ENCODE results near the gene AXDND1.
"Not testable (repeated sequence)": the region's sequence is repeated elsewhere in the genome, so short reads cannot be mapped to it uniquely, and the experiment has no call there.

The AXDND1 gene

DNA sequence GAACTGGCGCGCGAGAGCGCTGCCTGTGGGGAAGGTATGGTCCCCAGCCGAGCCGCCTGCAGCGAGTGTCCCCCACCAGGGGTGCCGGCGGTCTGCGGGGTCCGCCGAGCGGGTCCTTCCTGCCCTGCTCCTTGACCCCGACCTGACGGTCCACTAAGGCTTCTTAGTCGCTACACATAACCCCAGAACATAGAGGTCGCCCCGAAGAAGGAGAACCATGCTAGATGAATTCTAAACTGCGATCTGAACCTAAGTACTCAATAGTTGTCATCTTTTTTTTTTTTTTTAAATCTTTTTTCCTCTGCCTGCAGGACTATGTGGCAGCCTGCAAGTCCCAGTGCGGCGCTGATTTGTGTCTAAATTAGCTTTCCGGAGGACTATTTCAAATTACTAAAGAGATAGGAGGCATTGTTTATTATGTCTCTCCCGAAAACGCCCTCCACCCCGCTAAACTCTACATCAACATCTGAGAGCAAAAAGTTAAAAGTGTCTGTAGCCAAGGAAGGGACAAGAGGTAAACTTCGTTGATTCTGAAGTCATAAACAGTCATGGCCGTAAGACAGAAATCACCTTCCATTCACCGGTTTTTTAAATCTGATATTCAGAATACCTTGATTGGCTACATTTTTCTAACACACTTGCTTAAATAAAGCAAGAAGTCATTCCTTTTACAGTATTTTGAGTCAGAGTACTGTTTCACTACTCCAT, 476 bp downstream of the AXDND1 start:
- no peak for DNase-seq (ENCODE audit: low spot score)

DNA sequence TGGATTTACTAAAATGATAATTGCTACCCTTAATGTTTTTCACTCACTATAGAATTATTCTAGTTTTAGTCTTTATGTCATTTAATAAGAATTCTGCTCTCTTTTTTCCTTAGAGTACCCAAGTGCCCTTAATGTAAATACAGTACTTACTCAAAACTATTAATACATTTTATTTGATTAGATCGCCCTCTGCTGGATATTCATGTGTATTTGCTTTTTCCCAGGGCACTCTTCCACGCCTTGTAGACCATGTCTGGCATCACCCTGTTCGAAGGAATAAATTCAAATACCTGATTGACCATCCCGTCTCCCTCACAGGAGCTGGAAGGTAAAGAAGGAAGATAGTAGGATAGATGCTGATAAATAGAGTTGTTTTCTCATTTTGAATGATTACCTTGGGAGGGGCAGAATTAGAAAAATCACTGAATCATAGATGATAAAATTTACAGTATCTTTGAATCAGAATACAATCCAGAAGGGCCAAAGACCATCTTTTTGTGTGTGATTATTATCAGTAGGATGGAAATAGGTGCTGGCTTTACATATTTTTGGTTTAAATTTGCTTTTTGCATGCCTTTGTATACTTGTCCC, 4.1 kb downstream of the AXDND1 start:
- DNase-seq (ENCODE audit: low spot score), result peak; percentile 91

DNA sequence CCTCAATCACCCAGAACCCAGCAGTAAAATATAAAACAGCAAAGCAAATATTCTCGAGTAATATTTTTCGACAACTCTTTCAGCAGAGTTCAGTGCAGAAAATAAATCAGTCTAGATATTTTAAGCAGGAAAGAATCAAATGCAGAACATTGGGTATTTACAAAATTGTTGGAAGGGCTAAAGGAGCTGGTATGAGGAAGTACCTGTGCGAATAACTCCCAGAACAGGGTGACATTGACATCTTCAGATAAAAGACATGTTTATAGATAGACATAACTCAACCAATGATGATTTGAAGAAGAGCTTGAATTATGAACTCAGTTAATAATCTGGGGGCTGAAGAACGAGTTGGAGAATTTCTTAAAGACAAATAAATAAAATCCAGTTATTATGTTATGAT, 6.4 kb downstream of the AXDND1 start:
- DNase-seq (ENCODE audit: low spot score), result no peak

DNA sequence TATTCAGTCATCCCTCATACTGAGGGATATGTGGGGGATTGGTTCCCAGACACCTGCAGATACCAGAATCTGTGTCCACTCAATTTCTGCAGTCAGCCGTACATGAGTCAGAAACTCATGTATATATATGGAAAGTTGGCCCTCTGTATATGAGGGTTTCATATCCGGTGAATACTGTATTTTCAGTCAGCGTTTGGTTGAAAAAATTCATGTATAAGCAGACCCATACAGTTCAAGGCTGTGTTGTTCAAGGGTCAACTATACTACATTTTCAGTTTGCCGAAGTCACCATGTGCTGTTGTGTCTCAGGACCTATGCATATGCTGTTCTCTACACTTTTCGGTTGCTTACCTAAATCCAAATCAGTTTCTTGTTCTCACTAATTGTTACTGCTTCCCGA, 10.5 kb downstream of the AXDND1 start:
- no peak for DNase-seq (ENCODE audit: low spot score)

DNA sequence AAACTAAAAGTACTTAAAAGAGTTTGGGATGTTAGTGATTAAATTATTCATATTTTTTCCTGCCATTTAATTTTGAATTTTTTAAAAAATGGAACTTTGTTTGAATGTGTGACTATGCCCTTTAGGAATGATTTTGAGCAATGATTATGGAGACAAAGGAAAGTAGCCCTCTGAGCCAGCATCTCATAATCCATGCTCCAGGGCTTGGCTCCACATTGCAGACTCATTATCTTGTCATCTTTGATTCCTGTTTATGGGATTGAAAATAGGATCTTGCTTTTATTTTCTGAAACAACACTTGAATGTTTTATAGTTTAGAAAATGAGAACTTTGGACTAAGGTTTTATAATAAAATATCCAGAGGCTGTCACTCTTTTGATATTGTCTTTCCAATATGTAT, 14.5 kb downstream of the AXDND1 start:
- DNase-seq (ENCODE audit: low spot score), result no peak

DNA sequence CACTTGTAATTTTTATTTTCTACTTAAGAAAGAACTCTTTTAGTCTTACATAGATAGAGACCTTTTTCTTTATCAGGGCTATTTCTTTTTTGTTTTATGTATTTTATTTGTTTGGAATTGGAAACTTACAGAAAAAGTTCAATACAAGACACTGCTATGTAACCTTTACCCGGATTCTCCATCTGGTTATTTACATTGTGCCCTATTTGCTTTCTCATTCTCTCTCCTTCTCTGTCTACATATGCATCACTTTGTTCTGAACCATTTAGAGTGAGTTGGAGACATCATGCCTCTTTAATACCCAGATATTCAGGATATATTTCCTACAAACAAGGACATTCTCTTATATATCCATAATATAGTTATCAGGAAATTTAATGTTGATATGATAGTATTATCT, 18.3 kb downstream of the AXDND1 start:
- no peak for DNase-seq (ENCODE audit: low spot score)

DNA sequence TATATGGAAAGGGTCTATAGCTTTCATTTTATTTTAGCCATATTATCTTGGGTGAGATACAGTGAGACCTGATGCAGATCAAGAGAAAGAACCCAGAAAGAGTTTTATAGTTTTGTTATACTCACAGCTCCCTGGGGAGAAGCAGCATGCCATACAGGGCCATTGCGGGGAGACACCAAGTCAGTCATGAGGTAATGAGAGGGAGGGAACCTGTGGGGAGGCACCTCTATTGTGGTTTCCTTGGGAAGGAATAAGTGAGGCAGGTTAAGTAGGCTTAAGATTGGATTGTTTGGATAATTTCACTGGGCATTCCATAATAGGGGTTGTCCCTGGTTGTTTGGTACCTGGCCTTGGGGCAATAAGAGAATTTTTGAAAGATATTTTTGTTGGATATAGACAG, 19.7 kb downstream of the AXDND1 start:
- no peak for DNase-seq (ENCODE audit: low spot score)

DNA sequence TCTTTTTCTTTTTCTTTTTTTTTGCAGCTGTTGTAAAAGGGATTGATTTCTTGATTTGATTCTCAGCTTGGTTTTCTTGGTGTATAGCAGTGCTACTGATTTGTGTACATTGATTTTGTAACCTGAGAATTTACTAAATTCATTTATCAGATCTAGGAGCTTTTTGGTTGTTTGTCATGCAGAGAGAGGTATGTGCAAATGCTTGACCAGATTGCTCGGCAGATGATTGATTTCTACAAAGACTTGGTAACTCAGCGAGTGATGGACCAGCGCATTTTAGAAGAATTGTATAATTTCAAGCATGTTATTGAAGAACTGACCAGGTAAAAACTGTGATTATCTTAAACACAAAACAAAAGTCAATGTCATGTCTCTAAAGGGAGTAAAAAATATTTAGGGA, 27.9 kb downstream of the AXDND1 start:
- no peak for DNase-seq (ENCODE audit: low spot score)

DNA sequence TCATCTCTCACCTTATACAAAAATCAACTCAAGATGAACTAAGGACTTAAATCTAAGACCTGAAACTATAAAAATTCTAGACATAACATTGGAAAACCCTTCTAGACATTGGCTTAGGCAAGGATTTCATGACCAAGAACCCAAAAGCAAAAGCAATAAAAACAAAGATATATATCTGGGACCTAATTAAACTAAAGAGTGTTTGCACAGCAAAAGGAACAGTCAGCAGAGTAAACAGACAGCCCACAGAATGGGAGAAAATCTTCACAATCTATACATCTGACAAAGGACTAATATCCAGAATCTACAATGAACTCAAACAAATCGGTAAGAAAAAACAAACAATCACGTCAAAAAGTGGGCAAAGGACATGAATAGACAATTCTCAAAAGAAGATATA, 33.6 kb downstream of the AXDND1 start:
- DNase-seq (ENCODE audit: low spot score), result not testable (repeated sequence)

DNA sequence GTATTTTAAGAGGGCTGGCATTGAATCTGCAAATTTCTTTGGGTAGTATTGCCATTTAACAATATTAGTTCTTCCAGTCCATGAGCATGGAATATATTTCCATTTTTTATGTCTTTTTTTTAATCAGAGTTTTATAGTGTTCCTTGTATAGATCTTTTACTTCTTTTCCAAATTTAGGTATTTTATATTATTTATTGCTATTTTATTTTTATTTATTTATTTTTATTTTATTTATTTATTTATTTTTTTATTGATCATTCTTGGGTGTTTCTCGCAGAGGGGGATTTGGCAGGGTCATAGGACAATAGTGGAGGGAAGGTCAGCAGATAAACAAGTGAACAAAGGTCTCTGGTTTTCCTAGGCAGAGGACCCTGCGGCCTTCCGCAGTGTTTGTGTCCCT, 52.0 kb downstream of the AXDND1 start:
- not testable (repeated sequence) for DNase-seq (ENCODE audit: low spot score)

DNA sequence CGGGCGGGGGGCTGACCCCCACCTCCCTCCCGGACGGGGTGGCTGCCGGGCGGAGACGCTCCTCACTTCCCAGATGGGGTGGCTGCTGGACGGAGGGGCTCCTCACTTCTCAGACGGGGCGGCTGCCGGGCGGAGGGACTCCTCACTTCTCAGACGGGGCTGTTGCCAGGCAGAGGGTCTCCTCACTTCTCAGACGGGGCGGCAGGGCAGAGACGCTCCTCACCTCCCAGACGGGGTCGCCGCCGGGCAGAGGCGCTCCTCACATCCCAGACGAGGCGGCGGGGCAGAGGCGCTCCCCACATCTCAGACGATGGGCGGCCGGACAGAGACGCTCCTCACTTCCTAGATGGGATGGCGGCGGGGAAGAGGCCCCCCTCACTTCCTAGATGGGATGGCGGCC, 52.9 kb downstream of the AXDND1 start:
- not testable (repeated sequence) for DNase-seq (ENCODE audit: low spot score)

DNA sequence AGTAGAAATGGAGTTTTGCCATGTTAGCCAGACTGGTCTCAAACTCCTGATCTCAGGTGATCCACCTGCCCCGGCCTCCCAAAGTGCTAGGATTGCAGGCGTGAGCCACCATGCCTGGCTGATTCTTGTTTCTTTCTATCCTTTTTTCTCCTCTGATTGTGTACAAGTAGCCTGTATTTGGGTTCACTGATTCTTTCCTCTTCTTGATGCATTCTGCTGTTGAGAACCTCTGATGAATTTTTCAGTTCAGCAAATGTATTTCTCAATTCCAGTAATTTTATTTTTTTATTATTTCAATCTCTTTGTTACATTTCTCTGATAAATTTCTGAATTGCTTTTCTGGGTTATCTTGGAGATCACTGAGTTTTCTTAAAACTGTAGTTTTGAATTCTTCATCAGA, 58.8 kb downstream of the AXDND1 start:
- DNase-seq (ENCODE audit: low spot score), result no peak

DNA sequence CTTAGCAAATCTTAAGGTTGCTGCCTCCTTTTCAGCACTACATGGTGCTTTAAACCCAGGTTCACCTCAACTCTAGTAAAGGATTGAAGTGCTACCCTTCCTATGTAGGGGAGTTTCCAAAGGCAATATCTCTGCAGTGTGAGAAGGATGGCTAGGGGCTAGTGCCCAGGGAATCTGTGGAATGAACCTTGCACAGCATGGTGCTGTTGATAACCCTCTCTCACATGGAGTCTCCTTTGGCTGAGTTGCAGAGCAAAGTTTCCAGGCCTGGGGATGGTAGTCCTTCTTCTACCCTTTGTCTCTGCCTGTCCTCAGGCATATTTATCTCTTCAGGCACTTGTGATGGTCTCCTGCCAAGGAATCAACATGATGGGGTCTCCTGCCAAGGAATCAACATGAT, 59.4 kb downstream of the AXDND1 start:
- no peak for DNase-seq (ENCODE audit: low spot score)

DNA sequence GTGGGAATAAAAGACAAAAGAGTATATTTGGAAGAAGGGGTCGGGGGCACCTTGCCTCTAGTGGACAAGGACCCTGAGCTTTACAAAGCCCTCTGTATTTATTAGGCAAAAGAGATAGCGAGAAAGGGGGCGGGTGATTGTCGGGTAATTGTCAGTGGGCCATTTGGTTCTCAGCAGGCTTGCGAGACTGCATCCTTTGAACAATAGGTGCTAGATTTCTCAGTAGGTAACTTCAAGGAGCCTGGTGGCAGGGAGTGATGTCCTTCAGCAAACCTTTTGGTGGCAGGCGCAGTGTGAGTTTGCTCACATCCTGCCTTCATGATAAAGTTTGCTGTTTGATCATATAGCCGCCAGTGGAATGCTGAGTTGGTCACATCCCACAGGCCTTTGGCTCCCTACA, 71.4 kb downstream of the AXDND1 start:
- no peak for DNase-seq (ENCODE audit: low spot score)

DNA sequence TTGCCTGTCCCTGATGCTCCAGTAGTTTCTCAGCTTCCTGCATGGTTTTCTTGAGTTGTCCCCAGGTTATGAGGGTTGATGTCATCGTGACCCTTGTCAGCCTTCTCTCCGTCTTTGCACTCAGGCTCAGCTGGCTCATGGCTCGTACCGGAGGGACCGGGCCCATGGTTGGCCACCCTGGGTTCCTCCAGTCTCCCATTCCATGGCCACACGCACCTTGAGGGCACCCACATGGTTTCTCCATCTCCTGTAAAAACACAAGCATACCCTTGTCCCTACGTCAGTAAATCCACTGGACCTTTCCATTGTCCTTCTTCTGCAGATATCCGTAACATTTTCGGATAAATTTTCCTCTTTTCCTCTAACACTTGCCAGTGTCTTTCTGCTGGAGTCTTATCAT, 73.9 kb downstream of the AXDND1 start:
- not testable (repeated sequence) for DNase-seq (ENCODE audit: low spot score)

DNA sequence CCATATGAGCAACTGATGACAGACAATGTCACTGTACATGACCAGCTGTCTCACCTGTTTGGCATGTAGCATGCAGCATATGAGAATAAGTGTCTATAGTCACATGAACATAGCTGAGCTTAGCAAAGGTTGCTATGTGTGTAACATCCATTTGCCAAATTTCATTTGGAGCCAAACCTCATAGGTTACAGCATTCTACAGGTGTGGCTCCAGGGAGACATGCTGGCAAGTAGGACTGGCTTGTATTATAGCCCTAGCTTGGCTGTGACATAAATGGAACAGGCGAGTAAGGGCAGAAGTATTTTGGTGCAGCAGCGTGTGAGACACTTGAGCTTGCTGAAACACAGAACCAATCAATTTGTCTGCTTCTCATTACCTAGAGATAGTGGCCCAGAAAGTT, 74.5 kb downstream of the AXDND1 start:
- DNase-seq (ENCODE audit: low spot score), result not testable (repeated sequence)

DNA sequence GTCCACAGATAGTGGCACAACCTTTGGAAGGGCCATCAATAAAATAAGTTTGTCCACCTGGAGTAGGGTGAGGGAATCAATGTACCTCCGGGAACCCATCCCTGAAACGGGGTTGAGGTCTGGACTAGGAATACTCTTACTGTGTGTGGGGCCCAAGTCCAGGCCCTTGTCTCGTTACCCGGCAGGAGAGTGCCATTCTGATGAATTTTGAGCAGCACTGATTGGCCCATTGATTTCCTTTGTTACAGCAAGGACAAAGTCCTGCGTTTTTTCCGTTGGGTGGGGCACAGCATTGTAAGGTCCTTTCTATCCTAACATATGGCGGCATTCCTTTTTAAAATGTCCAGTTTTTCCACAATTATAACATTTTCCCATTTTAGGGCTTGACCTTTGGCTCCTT, 75.2 kb downstream of the AXDND1 start:
- no peak for DNase-seq (ENCODE audit: low spot score)

DNA sequence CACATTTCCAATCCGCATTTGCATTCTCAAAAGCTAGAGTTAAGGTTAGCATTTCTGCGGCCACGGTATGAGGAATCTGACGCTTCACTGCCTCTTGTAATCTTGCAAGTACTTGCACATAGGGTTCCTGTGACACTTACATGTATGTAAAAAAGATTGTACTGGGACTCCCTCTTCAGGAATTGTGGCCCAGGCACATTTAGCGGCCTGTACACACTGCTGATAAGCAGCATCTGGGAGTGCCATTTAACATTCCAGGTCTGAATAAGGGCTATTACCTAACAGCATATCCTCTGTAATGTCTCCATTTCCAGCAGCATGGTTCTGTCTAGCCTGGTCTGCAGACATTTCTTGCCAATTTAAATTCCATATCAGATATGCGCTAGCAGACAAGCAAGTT, 75.7 kb downstream of the AXDND1 start:
- no peak for DNase-seq (ENCODE audit: low spot score)

DNA sequence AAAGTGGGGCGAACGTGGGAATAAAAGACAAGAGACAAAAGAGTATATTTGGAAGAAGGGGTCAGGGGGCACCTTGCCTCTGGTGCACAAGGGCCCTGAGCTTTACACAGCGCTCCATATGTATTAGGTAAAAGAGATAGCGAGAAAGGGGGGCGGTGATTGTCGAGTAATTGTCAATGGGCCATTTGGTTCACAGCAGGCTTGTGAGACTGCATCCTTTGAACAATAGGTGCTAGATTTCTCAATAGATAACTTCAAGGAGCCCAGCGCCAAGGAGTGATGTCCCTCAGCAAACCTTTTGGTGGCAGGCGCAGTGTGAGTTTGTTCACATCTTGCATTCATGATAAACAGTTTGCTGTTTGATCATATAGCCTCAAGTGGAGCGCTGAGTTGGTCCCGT, 77.1 kb downstream of the AXDND1 start:
- not testable (repeated sequence) for DNase-seq (ENCODE audit: low spot score)

DNA sequence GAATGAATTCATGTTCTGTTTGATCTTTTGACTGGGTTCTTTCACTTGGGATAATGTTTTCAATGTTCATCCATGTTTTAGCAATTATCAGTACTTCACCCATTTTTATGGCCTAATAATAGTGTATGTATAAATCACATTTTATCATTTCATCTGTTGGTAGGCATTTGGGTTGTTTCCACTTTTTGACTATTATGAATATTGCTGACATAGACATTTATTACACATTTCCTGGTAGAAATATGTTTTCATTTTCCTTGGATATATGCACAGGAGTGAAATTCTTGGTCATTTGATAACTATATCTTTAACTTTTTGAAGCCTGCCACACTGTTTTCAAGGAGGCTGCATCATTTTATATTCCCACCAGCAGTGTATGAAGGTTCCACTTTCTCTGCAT, 79.8 kb downstream of the AXDND1 start:
- no peak for DNase-seq (ENCODE audit: low spot score)

DNA sequence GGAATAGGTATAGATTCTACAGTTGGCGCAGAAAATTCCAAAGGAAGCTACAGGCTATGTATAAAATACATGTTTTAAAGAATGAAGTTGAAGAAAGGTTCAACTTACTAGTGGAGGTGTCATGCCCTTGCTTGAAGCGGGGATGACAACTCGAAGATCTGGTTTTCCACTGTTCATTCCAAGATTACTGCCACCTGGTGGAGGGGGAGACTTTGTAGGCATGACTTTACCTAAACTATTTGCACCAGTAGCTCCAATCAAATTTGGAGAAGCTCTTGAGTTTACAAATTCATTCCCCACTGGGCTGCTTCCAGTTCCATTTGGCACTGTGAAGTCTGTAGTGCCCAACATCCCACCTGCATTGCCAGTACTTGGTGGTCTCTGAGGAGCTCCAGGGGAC, 81.7 kb downstream of the AXDND1 start:
- DNase-seq (ENCODE audit: low spot score), result peak; percentile 57

DNA sequence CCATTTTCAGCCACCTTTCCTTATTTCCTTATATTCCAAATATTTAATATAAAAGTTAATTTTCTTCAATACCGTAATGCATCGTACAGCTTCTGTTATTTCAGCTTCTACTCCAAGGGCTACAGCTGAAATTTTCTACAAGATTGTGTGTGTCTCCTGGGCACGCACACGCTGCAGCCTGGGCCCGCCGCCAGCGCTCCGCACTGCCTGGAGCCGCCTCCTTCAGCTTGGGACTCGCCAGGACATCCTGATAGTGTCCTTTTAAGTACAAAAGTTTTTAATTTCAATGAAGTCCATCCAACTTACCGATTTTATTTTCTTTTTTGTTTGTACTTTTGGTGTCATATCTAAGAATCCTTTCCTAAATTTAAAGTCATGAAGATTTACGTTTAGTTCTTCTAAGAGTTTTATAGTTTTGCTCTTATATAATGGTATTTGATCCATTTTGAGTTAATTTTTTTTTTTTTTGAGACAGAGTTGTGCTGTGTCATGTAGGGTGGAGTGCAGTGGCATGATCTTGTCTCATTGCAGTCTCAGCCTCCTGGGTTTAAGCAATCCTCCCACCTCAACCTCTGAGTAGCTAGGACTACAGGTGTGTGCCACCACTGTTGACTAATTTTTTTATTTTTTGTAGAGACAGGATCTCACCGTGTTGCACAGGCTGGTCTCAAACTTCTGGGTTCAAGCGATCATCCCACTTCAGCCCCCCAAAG, 82.8 kb downstream of the AXDND1 start:
- DNase-seq (ENCODE audit: low spot score), result no peak

DNA sequence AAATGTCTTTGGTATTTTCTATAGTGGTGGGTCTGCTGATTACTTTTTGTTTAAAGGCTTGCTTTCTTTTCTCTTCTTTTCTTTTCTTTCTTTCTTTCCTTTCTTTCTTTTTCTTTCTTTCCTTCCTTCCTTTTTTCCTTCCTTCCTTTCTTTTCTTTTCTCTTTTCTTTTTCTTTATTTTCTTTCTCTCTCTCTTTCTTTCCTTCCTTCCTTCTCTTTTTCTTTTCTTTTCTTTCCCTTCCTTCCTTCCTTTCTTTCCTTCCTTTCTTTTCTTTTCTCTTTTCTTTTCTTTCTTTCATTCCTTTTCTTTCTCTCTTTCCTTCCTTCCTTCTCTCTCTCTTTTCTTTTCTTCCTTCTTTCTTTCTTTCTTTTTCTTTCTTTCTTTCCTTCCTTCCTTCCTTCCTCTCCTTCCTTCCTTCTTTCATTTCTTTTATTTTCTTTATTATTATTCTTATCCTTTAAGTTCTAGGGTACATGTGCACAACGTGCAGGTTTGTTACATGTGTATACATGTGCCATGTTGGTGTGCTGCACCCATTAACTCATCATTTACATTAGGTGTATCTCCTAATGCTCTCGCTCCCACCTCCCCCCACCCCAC, 93.9 kb downstream of the AXDND1 start:
- DNase-seq (ENCODE audit: low spot score), result not testable (repeated sequence)

All from NAMALWA (cell line).